Measurements from ENCODE around the gene ANO7. TPM values are rescaled to one million over a fixed set of nuclear protein-coding genes. Genes with fewer than 3 reads are reported as not detected.
A peak's percentile ranks its signal among the peaks of the same experiment; 100 is the strongest.

ANO7 gene
- total and polyA plus RNA-seq, 2 of the 13 experiments (the other 11 are each of a cell fraction or from before 2014, with no cell fraction given), result 4.1 to 4.9 TPM

- TF ChIP-seq, protein P1, sequence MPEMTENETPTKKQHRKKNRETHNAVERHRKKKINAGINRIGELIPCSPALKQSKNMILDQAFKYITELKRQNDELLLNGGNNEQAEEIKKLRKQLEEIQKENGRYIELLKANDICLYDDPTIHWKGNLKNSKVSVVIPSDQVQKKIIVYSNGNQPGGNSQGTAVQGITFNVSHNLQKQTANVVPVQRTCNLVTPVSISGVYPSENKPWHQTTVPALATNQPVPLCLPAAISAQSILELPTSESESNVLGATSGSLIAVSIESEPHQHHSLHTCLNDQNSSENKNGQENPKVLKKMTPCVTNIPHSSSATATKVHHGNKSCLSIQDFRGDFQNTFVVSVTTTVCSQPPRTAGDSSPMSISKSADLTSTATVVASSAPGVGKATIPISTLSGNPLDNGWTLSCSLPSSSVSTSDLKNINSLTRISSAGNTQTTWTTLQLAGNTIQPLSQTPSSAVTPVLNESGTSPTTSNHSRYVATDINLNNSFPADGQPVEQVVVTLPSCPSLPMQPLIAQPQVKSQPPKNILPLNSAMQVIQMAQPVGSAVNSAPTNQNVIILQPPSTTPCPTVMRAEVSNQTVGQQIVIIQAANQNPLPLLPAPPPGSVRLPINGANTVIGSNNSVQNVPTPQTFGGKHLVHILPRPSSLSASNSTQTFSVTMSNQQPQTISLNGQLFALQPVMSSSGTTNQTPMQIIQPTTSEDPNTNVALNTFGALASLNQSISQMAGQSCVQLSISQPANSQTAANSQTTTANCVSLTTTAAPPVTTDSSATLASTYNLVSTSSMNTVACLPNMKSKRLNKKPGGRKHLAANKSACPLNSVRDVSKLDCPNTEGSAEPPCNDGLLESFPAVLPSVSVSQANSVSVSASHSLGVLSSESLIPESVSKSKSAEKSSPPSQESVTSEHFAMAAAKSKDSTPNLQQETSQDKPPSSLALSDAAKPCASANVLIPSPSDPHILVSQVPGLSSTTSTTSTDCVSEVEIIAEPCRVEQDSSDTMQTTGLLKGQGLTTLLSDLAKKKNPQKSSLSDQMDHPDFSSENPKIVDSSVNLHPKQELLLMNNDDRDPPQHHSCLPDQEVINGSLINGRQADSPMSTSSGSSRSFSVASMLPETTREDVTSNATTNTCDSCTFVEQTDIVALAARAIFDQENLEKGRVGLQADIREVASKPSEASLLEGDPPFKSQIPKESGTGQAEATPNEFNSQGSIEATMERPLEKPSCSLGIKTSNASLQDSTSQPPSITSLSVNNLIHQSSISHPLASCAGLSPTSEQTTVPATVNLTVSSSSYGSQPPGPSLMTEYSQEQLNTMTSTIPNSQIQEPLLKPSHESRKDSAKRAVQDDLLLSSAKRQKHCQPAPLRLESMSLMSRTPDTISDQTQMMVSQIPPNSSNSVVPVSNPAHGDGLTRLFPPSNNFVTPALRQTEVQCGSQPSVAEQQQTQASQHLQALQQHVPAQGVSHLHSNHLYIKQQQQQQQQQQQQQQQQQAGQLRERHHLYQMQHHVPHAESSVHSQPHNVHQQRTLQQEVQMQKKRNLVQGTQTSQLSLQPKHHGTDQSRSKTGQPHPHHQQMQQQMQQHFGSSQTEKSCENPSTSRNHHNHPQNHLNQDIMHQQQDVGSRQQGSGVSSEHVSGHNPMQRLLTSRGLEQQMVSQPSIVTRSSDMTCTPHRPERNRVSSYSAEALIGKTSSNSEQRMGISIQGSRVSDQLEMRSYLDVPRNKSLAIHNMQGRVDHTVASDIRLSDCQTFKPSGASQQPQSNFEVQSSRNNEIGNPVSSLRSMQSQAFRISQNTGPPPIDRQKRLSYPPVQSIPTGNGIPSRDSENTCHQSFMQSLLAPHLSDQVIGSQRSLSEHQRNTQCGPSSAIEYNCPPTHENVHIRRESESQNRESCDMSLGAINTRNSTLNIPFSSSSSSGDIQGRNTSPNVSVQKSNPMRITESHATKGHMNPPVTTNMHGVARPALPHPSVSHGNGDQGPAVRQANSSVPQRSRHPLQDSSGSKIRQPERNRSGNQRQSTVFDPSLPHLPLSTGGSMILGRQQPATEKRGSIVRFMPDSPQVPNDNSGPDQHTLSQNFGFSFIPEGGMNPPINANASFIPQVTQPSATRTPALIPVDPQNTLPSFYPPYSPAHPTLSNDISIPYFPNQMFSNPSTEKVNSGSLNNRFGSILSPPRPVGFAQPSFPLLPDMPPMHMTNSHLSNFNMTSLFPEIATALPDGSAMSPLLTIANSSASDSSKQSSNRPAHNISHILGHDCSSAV (CRISPR knock-in tag; IDR thresholded peaks at IDR 0.05; ENCODE audit: borderline replicate concordance), result no peak
- TF ChIP-seq PAF1 (CRISPR knock-in tag; IDR thresholded peaks at IDR 0.05) (peak; percentile 92), MAFG (CRISPR knock-in tag; IDR thresholded peaks at IDR 0.05) (no peak), TBL1XR1 (IDR thresholded peaks at IDR 0.05; ENCODE audit: borderline replicate concordance, low read length, partially characterized antibody) (no peak), YEATS2 (CRISPR knock-in tag; IDR thresholded peaks at IDR 0.05; ENCODE audit: borderline replicate concordance) (no peak), POLR2AphosphoS2 (IDR thresholded peaks at IDR 0.05; ENCODE audit: low read depth, low read length) (peak; percentile 33; the same call in 1 of the 2 replicates), SOX13 (IDR thresholded peaks at IDR 0.05) (no peak), SOX13 (CRISPR knock-in tag; conservative IDR thresholded peaks at IDR 0.05 in 1 of 2, IDR thresholded peaks at IDR 0.05 in 1 of 2) (0 out of 4 replicates have a peak, but pooled peaks of 1 of the 2 experiments have one; percentile 17), HDAC2 (CRISPR knock-in tag; IDR thresholded peaks at IDR 0.05) (no peak; the same call in 1 of the 2 replicates), HOXA7 (CRISPR knock-in tag; IDR thresholded peaks at IDR 0.05) (no peak), SIN3A (IDR thresholded peaks at IDR 0.05; ENCODE audit: borderline replicate concordance, low read depth, low read length) (peak; percentile 47; the same call in 1 of the 2 replicates), ZMYM3 (CRISPR knock-in tag; IDR thresholded peaks at IDR 0.05) (no peak), ZNF333 (CRISPR knock-in tag; IDR thresholded peaks at IDR 0.05; ENCODE audit: borderline replicate concordance) (no peak), FOSL1 (CRISPR knock-in tag; IDR thresholded peaks at IDR 0.05; ENCODE audit: borderline replicate concordance) (no peak), MXI1 (IDR thresholded peaks at IDR 0.05; ENCODE audit: borderline replicate concordance, low read depth, low read length) (no peak), ZFP82 (CRISPR knock-in tag; IDR thresholded peaks at IDR 0.05; ENCODE audit: borderline replicate concordance) (no peak), ZBTB7B (CRISPR knock-in tag; IDR thresholded peaks at IDR 0.05) (no peak), GPN1 (CRISPR knock-in tag; IDR thresholded peaks at IDR 0.05; ENCODE audit: borderline replicate concordance) (no peak)
- TF ChIP-seq, protein P2, sequence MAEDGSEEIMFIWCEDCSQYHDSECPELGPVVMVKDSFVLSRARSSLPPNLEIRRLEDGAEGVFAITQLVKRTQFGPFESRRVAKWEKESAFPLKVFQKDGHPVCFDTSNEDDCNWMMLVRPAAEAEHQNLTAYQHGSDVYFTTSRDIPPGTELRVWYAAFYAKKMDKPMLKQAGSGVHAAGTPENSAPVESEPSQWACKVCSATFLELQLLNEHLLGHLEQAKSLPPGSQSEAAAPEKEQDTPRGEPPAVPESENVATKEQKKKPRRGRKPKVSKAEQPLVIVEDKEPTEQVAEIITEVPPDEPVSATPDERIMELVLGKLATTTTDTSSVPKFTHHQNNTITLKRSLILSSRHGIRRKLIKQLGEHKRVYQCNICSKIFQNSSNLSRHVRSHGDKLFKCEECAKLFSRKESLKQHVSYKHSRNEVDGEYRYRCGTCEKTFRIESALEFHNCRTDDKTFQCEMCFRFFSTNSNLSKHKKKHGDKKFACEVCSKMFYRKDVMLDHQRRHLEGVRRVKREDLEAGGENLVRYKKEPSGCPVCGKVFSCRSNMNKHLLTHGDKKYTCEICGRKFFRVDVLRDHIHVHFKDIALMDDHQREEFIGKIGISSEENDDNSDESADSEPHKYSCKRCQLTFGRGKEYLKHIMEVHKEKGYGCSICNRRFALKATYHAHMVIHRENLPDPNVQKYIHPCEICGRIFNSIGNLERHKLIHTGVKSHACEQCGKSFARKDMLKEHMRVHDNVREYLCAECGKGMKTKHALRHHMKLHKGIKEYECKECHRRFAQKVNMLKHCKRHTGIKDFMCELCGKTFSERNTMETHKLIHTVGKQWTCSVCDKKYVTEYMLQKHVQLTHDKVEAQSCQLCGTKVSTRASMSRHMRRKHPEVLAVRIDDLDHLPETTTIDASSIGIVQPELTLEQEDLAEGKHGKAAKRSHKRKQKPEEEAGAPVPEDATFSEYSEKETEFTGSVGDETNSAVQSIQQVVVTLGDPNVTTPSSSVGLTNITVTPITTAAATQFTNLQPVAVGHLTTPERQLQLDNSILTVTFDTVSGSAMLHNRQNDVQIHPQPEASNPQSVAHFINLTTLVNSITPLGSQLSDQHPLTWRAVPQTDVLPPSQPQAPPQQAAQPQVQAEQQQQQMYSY (CRISPR knock-in tag; IDR thresholded peaks at IDR 0.05), result peak; percentile 80
Observed at GRCh38 chr2:241228860-241229516, 40.5 kb downstream of the ANO7 start (continued).
